DMS 273 treated with DMSO at 0.1 percent for 48 hours (cell line): ENCODE data around the gene SIK1.

Experiments used
- DNase-seq: peaks from one replicate; lab custom pipeline; 2025; lab: John Stamatoyannopoulos, UW

SIK1 gene

GRCh38 chr21:43367296-43367695 lies 59.6 kb downstream of the SIK1 start:
- DNase-seq: peak; percentile 44

DNA sequence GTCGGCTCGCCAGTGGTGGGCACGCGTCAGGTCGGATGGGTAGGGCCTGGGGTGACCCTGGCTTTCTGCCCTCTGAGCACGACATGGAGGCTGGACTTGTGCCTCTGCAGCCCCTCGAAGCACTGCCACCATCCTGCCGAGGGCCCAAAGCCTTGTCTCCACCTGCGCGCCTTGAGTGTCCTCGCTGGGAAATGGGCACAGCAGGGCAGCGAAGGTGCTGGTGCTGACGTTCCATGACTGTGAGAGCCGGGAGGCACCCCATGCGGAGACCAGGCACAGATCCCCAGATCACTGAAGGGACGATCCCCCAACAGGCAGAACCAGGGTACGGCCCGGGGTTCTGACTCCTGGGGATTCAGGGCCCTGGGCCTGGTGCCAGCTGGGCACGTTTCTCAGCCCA lies 60.3 kb downstream of the SIK1 start:
- no peak for DNase-seq

GRCh38 chr21:43365611-43366426 lies 61.1 kb downstream of the SIK1 start:
- DNase-seq: no peak

DNA sequence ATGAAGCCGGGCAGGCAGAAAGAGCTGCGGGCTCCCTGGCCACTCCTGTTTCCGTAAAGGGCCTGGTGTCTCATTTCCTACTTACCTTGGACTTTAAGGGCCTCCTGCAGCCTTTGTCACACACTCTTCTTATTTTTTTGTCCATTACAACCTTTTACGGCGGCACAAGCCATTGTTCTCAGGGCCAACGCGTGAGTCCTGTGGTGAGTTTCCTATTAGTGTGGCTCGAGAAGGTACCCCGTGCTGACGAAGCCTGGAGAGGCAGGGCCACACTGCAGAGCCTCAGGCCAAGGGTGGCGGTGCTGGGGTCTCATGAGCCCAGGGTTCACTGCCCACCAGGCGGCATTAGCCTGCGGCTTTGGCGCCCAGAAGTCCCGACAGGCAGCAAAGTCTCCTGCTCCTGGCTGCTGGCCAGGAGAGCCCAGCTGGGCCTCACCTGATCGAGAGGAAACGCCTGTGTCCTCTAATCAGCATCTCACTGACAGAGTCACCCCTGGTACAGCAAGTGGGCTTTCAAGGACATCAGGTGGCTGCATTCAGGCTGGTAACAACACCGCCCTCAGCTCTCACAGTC lies 62.0 kb downstream of the SIK1 start:
- no peak for DNase-seq
